ENCODE data around the gene MORC4.

- TF ChIP-seq EZH2phosphoT487 (IDR thresholded peaks at IDR 0.05; ENCODE audit: borderline replicate concordance, low read length) (no peak), CTCF (IDR thresholded peaks at IDR 0.05; ENCODE audit: low read depth, low read length, poor library complexity, severe bottlenecking) (peak; percentile 52)
Observed at GRCh38 chrX:107025545-107025944, 25.5 kb upstream of the MORC4 start.

Measured in DOHH2 (cell line).